ENCODE measurements around the gene SCNN1G.

The SCNN1G gene

DNA sequence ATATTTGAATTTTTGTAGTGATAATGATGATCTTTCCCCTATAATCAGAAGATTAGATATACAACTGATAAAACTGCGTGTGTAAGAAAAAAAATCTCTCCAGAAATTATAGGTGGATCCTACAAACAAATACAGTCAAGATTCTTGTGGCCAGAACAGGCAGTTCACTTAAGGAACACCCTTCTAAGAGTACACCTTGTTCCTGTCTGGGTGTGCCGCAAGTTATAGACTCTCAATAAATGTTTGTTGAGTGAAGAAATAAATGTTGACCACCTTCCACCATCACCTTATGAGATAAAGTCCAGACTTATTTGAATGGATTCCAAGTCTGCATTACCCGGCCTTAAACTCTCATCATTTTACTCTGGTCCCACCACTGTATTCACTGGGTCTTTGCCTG lies 73.9 kb downstream of the SCNN1G start:
- no peak for DNase-seq

DNA sequence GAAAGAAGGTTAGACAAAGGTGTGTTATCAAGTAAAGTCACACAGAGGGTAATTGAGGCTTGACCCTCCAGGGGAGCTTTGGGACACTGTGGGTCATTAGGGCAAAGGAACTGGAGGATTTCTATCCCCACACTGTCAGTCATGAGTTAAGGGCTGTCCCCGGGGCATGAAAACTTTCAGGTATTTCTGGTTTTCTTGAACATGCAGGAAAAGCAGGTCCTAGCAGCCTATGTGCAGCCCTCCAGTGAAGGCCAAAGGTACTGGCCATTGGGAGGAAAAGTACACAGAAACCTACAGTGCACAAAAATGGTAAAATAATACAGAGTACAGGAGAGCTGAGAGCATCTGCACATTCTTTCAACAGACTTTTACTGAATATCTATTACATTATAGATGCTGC lies 75.1 kb downstream of the SCNN1G start:
- DNase-seq: no peak

DNA sequence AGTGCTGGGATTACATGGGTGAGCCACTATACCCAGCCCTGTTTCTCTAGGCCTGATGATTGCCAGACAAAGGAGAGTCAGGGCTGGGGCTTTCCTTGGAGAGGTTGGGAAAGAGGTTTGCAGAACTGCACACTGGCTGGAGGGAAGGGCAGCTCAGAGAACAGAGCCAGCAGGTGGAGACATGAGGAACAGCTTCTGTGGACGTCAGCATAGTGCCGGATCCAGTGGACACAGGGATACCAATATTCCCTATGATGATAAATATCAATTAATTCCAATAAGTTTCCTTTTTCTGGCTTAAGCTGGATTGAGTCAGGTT lies 76.3 kb downstream of the SCNN1G start:
- no peak for DNase-seq

Measured in CD4-positive, alpha-beta T cell treated with Interferon gamma for 1 hour (primary cell).